Measurements from ENCODE around the gene PTPRM. TPM values are rescaled to one million over a fixed set of nuclear protein-coding genes. Genes with fewer than 3 reads are reported as not detected.

The PTPRM gene
- total and polyA plus RNA-seq, 2 of the 8 experiments (the other 6 are each of a cell fraction or from before 2014, with no cell fraction given), result 4.1 to 7.0 TPM

DNA sequence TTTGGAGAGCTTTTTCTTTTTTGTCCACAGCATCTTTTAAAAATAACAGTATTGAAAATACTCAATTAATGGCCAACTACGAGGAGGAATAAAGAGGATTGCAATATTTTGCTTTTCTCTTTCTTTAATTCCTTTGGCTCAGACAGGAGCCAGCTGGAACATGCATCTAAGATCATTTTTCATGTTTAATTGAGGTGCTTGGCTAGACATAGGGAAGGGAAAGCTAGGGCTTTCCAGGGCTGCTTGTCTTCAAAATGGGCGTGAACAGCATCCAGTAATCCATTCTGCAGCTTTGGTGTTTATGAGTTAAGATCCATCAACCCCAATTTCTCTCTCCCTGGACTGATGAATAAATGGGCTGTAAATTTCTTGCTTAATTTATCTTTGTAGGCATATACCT is 323.0 kb downstream of the PTPRM start (continued):
- TF ChIP-seq, protein P1, sequence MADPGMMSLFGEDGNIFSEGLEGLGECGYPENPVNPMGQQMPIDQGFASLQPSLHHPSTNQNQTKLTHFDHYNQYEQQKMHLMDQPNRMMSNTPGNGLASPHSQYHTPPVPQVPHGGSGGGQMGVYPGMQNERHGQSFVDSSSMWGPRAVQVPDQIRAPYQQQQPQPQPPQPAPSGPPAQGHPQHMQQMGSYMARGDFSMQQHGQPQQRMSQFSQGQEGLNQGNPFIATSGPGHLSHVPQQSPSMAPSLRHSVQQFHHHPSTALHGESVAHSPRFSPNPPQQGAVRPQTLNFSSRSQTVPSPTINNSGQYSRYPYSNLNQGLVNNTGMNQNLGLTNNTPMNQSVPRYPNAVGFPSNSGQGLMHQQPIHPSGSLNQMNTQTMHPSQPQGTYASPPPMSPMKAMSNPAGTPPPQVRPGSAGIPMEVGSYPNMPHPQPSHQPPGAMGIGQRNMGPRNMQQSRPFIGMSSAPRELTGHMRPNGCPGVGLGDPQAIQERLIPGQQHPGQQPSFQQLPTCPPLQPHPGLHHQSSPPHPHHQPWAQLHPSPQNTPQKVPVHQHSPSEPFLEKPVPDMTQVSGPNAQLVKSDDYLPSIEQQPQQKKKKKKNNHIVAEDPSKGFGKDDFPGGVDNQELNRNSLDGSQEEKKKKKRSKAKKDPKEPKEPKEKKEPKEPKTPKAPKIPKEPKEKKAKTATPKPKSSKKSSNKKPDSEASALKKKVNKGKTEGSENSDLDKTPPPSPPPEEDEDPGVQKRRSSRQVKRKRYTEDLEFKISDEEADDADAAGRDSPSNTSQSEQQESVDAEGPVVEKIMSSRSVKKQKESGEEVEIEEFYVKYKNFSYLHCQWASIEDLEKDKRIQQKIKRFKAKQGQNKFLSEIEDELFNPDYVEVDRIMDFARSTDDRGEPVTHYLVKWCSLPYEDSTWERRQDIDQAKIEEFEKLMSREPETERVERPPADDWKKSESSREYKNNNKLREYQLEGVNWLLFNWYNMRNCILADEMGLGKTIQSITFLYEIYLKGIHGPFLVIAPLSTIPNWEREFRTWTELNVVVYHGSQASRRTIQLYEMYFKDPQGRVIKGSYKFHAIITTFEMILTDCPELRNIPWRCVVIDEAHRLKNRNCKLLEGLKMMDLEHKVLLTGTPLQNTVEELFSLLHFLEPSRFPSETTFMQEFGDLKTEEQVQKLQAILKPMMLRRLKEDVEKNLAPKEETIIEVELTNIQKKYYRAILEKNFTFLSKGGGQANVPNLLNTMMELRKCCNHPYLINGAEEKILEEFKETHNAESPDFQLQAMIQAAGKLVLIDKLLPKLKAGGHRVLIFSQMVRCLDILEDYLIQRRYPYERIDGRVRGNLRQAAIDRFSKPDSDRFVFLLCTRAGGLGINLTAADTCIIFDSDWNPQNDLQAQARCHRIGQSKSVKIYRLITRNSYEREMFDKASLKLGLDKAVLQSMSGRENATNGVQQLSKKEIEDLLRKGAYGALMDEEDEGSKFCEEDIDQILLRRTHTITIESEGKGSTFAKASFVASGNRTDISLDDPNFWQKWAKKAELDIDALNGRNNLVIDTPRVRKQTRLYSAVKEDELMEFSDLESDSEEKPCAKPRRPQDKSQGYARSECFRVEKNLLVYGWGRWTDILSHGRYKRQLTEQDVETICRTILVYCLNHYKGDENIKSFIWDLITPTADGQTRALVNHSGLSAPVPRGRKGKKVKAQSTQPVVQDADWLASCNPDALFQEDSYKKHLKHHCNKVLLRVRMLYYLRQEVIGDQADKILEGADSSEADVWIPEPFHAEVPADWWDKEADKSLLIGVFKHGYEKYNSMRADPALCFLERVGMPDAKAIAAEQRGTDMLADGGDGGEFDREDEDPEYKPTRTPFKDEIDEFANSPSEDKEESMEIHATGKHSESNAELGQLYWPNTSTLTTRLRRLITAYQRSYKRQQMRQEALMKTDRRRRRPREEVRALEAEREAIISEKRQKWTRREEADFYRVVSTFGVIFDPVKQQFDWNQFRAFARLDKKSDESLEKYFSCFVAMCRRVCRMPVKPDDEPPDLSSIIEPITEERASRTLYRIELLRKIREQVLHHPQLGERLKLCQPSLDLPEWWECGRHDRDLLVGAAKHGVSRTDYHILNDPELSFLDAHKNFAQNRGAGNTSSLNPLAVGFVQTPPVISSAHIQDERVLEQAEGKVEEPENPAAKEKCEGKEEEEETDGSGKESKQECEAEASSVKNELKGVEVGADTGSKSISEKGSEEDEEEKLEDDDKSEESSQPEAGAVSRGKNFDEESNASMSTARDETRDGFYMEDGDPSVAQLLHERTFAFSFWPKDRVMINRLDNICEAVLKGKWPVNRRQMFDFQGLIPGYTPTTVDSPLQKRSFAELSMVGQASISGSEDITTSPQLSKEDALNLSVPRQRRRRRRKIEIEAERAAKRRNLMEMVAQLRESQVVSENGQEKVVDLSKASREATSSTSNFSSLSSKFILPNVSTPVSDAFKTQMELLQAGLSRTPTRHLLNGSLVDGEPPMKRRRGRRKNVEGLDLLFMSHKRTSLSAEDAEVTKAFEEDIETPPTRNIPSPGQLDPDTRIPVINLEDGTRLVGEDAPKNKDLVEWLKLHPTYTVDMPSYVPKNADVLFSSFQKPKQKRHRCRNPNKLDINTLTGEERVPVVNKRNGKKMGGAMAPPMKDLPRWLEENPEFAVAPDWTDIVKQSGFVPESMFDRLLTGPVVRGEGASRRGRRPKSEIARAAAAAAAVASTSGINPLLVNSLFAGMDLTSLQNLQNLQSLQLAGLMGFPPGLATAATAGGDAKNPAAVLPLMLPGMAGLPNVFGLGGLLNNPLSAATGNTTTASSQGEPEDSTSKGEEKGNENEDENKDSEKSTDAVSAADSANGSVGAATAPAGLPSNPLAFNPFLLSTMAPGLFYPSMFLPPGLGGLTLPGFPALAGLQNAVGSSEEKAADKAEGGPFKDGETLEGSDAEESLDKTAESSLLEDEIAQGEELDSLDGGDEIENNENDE (IDR thresholded peaks at IDR 0.05; ENCODE audit: insufficient replicate concordance, low read length), result no peak
- no peak for TF ChIP-seq SIN3A (conservative IDR thresholded peaks at IDR 0.05 in 1 of 2, IDR thresholded peaks at IDR 0.05 in 1 of 2; ENCODE audit: low read depth in 1 of 2, low read length in 2 of 2)
- TF ChIP-seq RNF2 (IDR thresholded peaks at IDR 0.05; ENCODE audit: borderline replicate concordance, low read depth, low read length, missing control alignments, poor library complexity, severe bottlenecking), result no peak
- TF ChIP-seq CREB1 (IDR thresholded peaks at IDR 0.05), result no peak
- TF ChIP-seq GABPA (IDR thresholded peaks at IDR 0.05; ENCODE audit: borderline replicate concordance, insufficient read depth, low read length), result no peak
- no peak for TF ChIP-seq KDM1A (IDR thresholded peaks at IDR 0.05; ENCODE audit: borderline replicate concordance, low read length)
